ENCODE results near the gene CSRNP3.
A peak's percentile ranks its signal among the peaks of the same experiment; 100 is the strongest.

The CSRNP3 gene

GRCh38 chr2:165469417-165469816 is at the start of gene CSRNP3:
CSRNP3 (plus strand) TSS chr2:165469698; CDS start chr2:165595066, 125,368 bp downstream.
- peak within 1 kb of the TSS; percentile 60 for H3K4me3 ChIP-seq (ENCODE audit: low read depth, low read length)
- DNase-seq (ENCODE audit: low read depth) = peak; percentile 92
- peak; percentile 9 for TF ChIP-seq CTCF (conservative IDR thresholded peaks at IDR 0.05; ENCODE audit: low read depth, low read length)

GRCh38 chr2:165420231-165420630 is 49.3 kb upstream of the CSRNP3 start:
- no peak for TF ChIP-seq CTCF (conservative IDR thresholded peaks at IDR 0.05; ENCODE audit: low read depth, low read length)
- no peak for DNase-seq (ENCODE audit: low read depth)

GRCh38 chr2:165423081-165423480 is 46.4 kb upstream of the CSRNP3 start:
- H3K4me3 ChIP-seq (ENCODE audit: low read depth, low read length) = no peak overlapping the region
- DNase-seq (ENCODE audit: low read depth) = no peak
- no peak for TF ChIP-seq CTCF (conservative IDR thresholded peaks at IDR 0.05; ENCODE audit: low read depth, low read length)

More at GRCh38 chr2:165420231-165420630, 49.3 kb upstream of the CSRNP3 start:
- H3K4me3 ChIP-seq (ENCODE audit: low read depth, low read length) = no peak overlapping the region

- no peak overlapping the region for H3K4me3 ChIP-seq (ENCODE audit: low read depth, low read length)
- no peak for DNase-seq (ENCODE audit: low read depth)
- no peak for TF ChIP-seq CTCF (conservative IDR thresholded peaks at IDR 0.05; ENCODE audit: low read depth, low read length)
Measured at GRCh38 chr2:165425556-165425955, 43.9 kb upstream of the CSRNP3 start.

GRCh38 chr2:165427686-165428085 is 41.8 kb upstream of the CSRNP3 start:
- TF ChIP-seq CTCF (conservative IDR thresholded peaks at IDR 0.05; ENCODE audit: low read depth, low read length) = no peak
- H3K4me3 ChIP-seq (ENCODE audit: low read depth, low read length) = no peak overlapping the region
- DNase-seq (ENCODE audit: low read depth) = no peak

GRCh38 chr2:165428926-165429325 is 40.6 kb upstream of the CSRNP3 start:
- no peak for TF ChIP-seq CTCF (conservative IDR thresholded peaks at IDR 0.05; ENCODE audit: low read depth, low read length)
- no peak overlapping the region for H3K4me3 ChIP-seq (ENCODE audit: low read depth, low read length)
- DNase-seq (ENCODE audit: low read depth) = peak; percentile 2

GRCh38 chr2:165431014-165431413 is 38.5 kb upstream of the CSRNP3 start:
- H3K4me3 ChIP-seq (ENCODE audit: low read depth, low read length) = no peak overlapping the region
- TF ChIP-seq CTCF (conservative IDR thresholded peaks at IDR 0.05; ENCODE audit: low read depth, low read length) = no peak
- DNase-seq (ENCODE audit: low read depth) = no peak
